H1 (cell line): ENCODE measurements around the gene TDRKH. TPM values are rescaled to one million over a fixed set of nuclear protein-coding genes. Genes with fewer than 3 reads are reported as not detected.

Experiments
- CTCF ChIA-PET: fragments of 300-600 bp; sonication (Branson Sonifier 250); formaldehyde crosslinking; loops from one replicate; lab custom pipeline; 2021; ENCODE audit not compliant: partially characterized antibody; lab: Charles Lee
- POLR2A ChIA-PET: fragments of 300-600 bp; sonication (Branson Sonifier 250); formaldehyde crosslinking; loops from one replicate; lab custom pipeline; 2021; ENCODE audit warnings: inconsistent platforms; ENCODE audit not compliant: partially characterized antibody; lab: Charles Lee
- DNase-seq, 2 experiments: peaks; one replicate each; pipeline versions ENCODE4 v3.0.0 to v3.0.0-alpha.2; 2010 to 2022; ENCODE audit warnings: low spot score in 2 of 2, low read depth in 1 of 2, mixed read lengths in 1 of 2
- FAIRE-seq: peaks from 2 replicates; lab custom pipeline; 2011; peaks lifted over from hg19 to GRCh38; lab: Jason Lieb, UNC
- H2AFZ ChIP-seq: 2 replicates; pipeline ENCODE4 v1.8.1; 2012; ENCODE audit warnings: low read length, inconsistent platforms
- H2AK5ac ChIP-seq: 2 replicates; pipeline ENCODE4 v1.6.1; 2013; ENCODE audit warnings: low read depth, low read length
- H2BK120ac ChIP-seq: replicated peaks from 2 replicates; pipeline ENCODE3; 2013; ENCODE audit warnings: low read depth, low read length, inconsistent platforms
- H2BK12ac ChIP-seq: 2 replicates; pipeline ENCODE4 v1.6.1; 2013; ENCODE audit warnings: low read depth, low read length
- H2BK15ac ChIP-seq: 2 replicates; pipeline ENCODE4 v1.6.1; 2013; ENCODE audit warnings: low read length
- H2BK20ac ChIP-seq: 2 replicates; pipeline ENCODE4 v1.6.1; 2013; ENCODE audit warnings: low read length
- H2BK5ac ChIP-seq: 2 replicates; pipeline ENCODE4 v1.6.1; 2013; ENCODE audit warnings: low read depth, low read length
- H3K14ac ChIP-seq: 2 replicates; pipeline ENCODE4 v1.6.1; 2013; ENCODE audit warnings: inconsistent platforms; ENCODE audit not compliant: insufficient read length
- H3K18ac ChIP-seq: 2 replicates; pipeline ENCODE4 v1.6.1; 2013; ENCODE audit warnings: low read length; ENCODE audit errors: extremely low read depth
- H3K23ac ChIP-seq: 2 replicates; pipeline ENCODE4 v1.6.1; 2013; ENCODE audit warnings: inconsistent platforms; ENCODE audit not compliant: insufficient read length
- H3K23me2 ChIP-seq: 2 replicates; pipeline ENCODE4 v1.6.1; 2013; ENCODE audit warnings: low read depth, low read length
- H3K27ac ChIP-seq: 2 replicates; pipeline ENCODE4 v1.6.1; 2011; ENCODE audit warnings: low read depth, low read length, inconsistent platforms
- H3K27me3 ChIP-seq, 4 experiments: replicated peaks in 1 of 4; 1 replicate in 1 of 4; 2 replicates in 3 of 4; pipeline versions ENCODE4 v1.6.1 to v1.8.1; 2011 to 2013; ENCODE audit warnings: low read length in 3 of 4, mild to moderate bottlenecking in 3 of 4, inconsistent platforms in 2 of 4, mixed read lengths in 2 of 4, moderate library complexity in 1 of 4; ENCODE audit not compliant: control insufficient read depth in 3 of 4, insufficient read depth in 3 of 4; ENCODE audit errors: extremely low read depth in 1 of 4
- H3K36me3 ChIP-seq, 4 experiments: 2 replicates each; pipeline versions ENCODE4 v1.6.1 to v1.8.1; 2011 to 2013; ENCODE audit warnings: mild to moderate bottlenecking in 4 of 4, low read length in 3 of 4, moderate library complexity in 2 of 4, control low read depth in 1 of 4, inconsistent platforms in 1 of 4; ENCODE audit not compliant: insufficient read depth in 4 of 4, control insufficient read depth in 2 of 4
- H3K4ac ChIP-seq: replicated peaks from 2 replicates; pipeline ENCODE3; 2013; ENCODE audit warnings: low read length, low read depth, mixed read lengths, inconsistent platforms; ENCODE audit not compliant: insufficient read length
- H3K4me1 ChIP-seq, 4 experiments: replicated peaks in 1 of 4; 1 replicate in 1 of 4; 2 replicates in 3 of 4; pipeline versions ENCODE4 v1.6.1 to v1.8.1; 2011 to 2013; ENCODE audit warnings: low read length in 3 of 4, inconsistent platforms in 2 of 4, mixed read lengths in 1 of 4; ENCODE audit not compliant: insufficient read depth in 4 of 4, control insufficient read depth in 3 of 4
- H3K4me2 ChIP-seq, 2 experiments: 2 replicates each; pipeline versions ENCODE4 v1.6.1 to v1.8.1; 2011 to 2013; ENCODE audit warnings: low read depth in 2 of 2, low read length in 2 of 2, control low read depth in 1 of 2, inconsistent platforms in 1 of 2, mild to moderate bottlenecking in 1 of 2; ENCODE audit not compliant: insufficient read depth in 1 of 2
- H3K4me3 ChIP-seq, 4 experiments: fragments of 200-600, 300-600 bp in 1 of 4; sonication (generic), shearing (Covaris generic), sonication (Bioruptor Twin) in 1 of 4; 2 replicates each; pipeline versions ENCODE4 v1.5.1 to v1.8.1; 2011 to 2016; ENCODE audit warnings: low read length in 4 of 4, low read depth in 3 of 4, control low read depth in 2 of 4, inconsistent platforms in 2 of 4, mild to moderate bottlenecking in 2 of 4, mixed read lengths in 1 of 4, moderate library complexity in 1 of 4; ENCODE audit not compliant: insufficient read depth in 2 of 4; ENCODE audit errors: extremely low read depth in 1 of 4
- H3K56ac ChIP-seq: replicated peaks from 2 replicates; pipeline ENCODE3; 2013; ENCODE audit warnings: low read depth, mild to moderate bottlenecking, mixed read lengths, low read length, inconsistent platforms; ENCODE audit not compliant: insufficient read length
- H3K79me1 ChIP-seq: 2 replicates; pipeline ENCODE4 v1.6.1; 2013; ENCODE audit warnings: low read depth, low read length, control low read depth
- H3K79me2 ChIP-seq, 2 experiments: 2 replicates each; pipeline versions ENCODE4 v1.6.1 to v1.8.1; 2012 to 2013; ENCODE audit warnings: low read length in 2 of 2, mild to moderate bottlenecking in 2 of 2, inconsistent platforms in 1 of 2; ENCODE audit not compliant: insufficient read depth in 2 of 2, control insufficient read depth in 1 of 2
- H3K9ac ChIP-seq, 4 experiments: replicated peaks in 1 of 4; 1 replicate in 1 of 4; 2 replicates in 3 of 4; pipeline versions ENCODE4 v1.6.1 to v1.8.1; 2011 to 2013; ENCODE audit warnings: low read depth in 3 of 4, low read length in 3 of 4, control low read depth in 2 of 4, mild to moderate bottlenecking in 2 of 4, moderate library complexity in 2 of 4, inconsistent platforms in 1 of 4; ENCODE audit errors: extremely low read depth in 1 of 4
- H3K9me3 ChIP-seq, 2 experiments: 2 replicates each; pipeline versions ENCODE4 v1.6.1 to v1.8.1; 2012 to 2013; ENCODE audit warnings: mild to moderate bottlenecking in 2 of 2, moderate library complexity in 2 of 2, control low read depth in 1 of 2, inconsistent platforms in 1 of 2, low read depth in 1 of 2, low read length in 1 of 2, mixed read lengths in 1 of 2; ENCODE audit not compliant: insufficient read depth in 2 of 2
- H4K20me1 ChIP-seq, 2 experiments: replicated peaks in 1 of 2; 2 replicates each; pipeline versions ENCODE3 to v1.8.1; 2011 to 2013; ENCODE audit warnings: inconsistent platforms in 2 of 2, low read length in 2 of 2, mild to moderate bottlenecking in 1 of 2; ENCODE audit not compliant: insufficient read depth in 2 of 2, control insufficient read depth in 1 of 2
- H4K5ac ChIP-seq: 2 replicates; pipeline ENCODE4 v1.6.1; 2013; ENCODE audit warnings: low read length, low read depth, mixed read lengths, inconsistent platforms; ENCODE audit not compliant: insufficient read length
- H4K8ac ChIP-seq: 2 replicates; pipeline ENCODE4 v1.8.0; 2013; ENCODE audit warnings: mild to moderate bottlenecking, moderate library complexity, low read length, inconsistent platforms; ENCODE audit not compliant: insufficient read depth; ENCODE audit errors: extremely low read depth
- H4K91ac ChIP-seq: replicated peaks from 2 replicates; pipeline ENCODE3; 2013; ENCODE audit warnings: low read length, mixed read lengths, inconsistent platforms; ENCODE audit not compliant: insufficient read length
- ASH2L ChIP-seq: fragments of 200-600, 300-600 bp; sonication (generic); IDR thresholded peaks from one replicate; pipeline ENCODE4 v1.7.1; 2017; ENCODE audit warnings: low read length
- BACH1 ChIP-seq: IDR thresholded peaks from 2 replicates; pipeline ENCODE4 v1.6.1; 2012; ENCODE audit warnings: low read length, improper control_type of control experiment
- BCL11A ChIP-seq, 2 experiments: IDR thresholded peaks; one replicate each; pipeline ENCODE4 v1.6.1; 2011; ENCODE audit warnings: low read depth in 2 of 2, low read length in 2 of 2, mild to moderate bottlenecking in 2 of 2
- GABPA ChIP-seq: IDR thresholded peaks from 2 replicates; pipeline ENCODE4 v1.6.1; 2011; ENCODE audit warnings: mild to moderate bottlenecking, low read length, moderate library complexity, borderline replicate concordance; ENCODE audit not compliant: insufficient read depth
- HDAC2 ChIP-seq, 2 experiments: fragments of 300-600 bp in 1 of 2; sonication (generic) in 1 of 2; IDR thresholded peaks; 2 replicates each; pipeline ENCODE4 v1.6.1; 2011 to 2012; ENCODE audit warnings: low read depth in 2 of 2, low read length in 2 of 2, mild to moderate bottlenecking in 2 of 2, moderate library complexity in 2 of 2, borderline replicate concordance in 1 of 2, inconsistent platforms in 1 of 2
- MAFK ChIP-seq: IDR thresholded peaks from 2 replicates; pipeline ENCODE4 v1.6.1; 2012; ENCODE audit warnings: low read depth, mild to moderate bottlenecking, improper control_type of control experiment, low read length
- RXRA ChIP-seq: IDR thresholded peaks from 2 replicates; pipeline ENCODE4 v1.6.1; 2011; ENCODE audit warnings: low read depth, mild to moderate bottlenecking, low read length, moderate library complexity; ENCODE audit not compliant: insufficient read depth
- SUZ12 ChIP-seq: fragments of 200-600 bp; sonication (generic); IDR thresholded peaks from 2 replicates; pipeline ENCODE4 v1.6.1; 2012; ENCODE audit warnings: mild to moderate bottlenecking, inconsistent platforms, low read length, moderate library complexity, mixed read lengths
- USF2 ChIP-seq: IDR thresholded peaks from 2 replicates; pipeline ENCODE4 v1.6.1; 2011; ENCODE audit warnings: low read length, improper control_type of control experiment
- WGBS, 2 experiments: shearing (Covaris generic) in 1 of 2; methylation state at CpG; one replicate each; pipeline versions ENCODE4 v1.1.6 to v1.1.7; 2013 to 2015; ENCODE audit warnings: low lambda C conversion rate in 2 of 2, mixed read lengths in 2 of 2, inconsistent platforms in 1 of 2, low coverage in 1 of 2, missing lambda C conversion rate in 1 of 2; ENCODE audit not compliant: insufficient replicate concordance in 2 of 2, insufficient coverage in 1 of 2, insufficient read length in 1 of 2; ENCODE audit errors: extremely low coverage in 1 of 2, missing lambda C conversion rate in 1 of 2; 5-methylcytosine and 5-hydroxymethylcytosine counted together
- polyA plus RNA-seq, 7 experiments: library from polyadenylated mRNA; depleted of rRNA in 3 of 7; stranded (reverse) in 5 of 7; unstranded in 2 of 7; fragments of >200 nt in 5 of 7; fragments of 200-250 nt in 2 of 7; gene quantifications; 1 replicate in 5 of 7; 2 replicates in 1 of 7; 4 replicates in 1 of 7; pipeline versions ENCODE4 v1.2.1 to v1.2.3, GENCODE V29; 2011 to 2013; ENCODE audit warnings: missing spikeins in 2 of 7, mixed read lengths in 2 of 7
- total RNA-seq: library from RNA; stranded (reverse); fragmentation: NEBNext Ultra II Directional; extraction: Animal tissue kit (Norgen Biotek cat#: 25700); gene quantifications from 2 replicates; pipeline ENCODE4 v1.2.1, GENCODE V29; 2021

The TDRKH gene
- total and polyA plus RNA-seq, 2 of the 8 experiments (the other 6 are each of a cell fraction or from before 2014, with no cell fraction given), result 9.9 to 26.1 TPM

- H2BK15ac ChIP-seq, result peak overlapping the region; percentile 88; the same call in 1 of the 2 replicates
- peaks cover 2% of the 10 kb centered on the region; the same call in 1 of the 2 replicates for H3K23me2 ChIP-seq
- H4K91ac ChIP-seq, result no peak overlapping the region
- no peaks in the 10 kb centered on the region for H3K27me3 ChIP-seq
- H2BK20ac ChIP-seq, result no peak overlapping the region
- no peak overlapping the region for H3K27ac ChIP-seq
- H3K4me3 ChIP-seq, result no peak overlapping the region
- no peak overlapping the region for H3K56ac ChIP-seq
- peak overlapping the region; percentile 62; the same call in 1 of the 2 replicates for H3K18ac ChIP-seq
- H3K79me2 ChIP-seq, result no peaks in the 10 kb centered on the region
- DNase-seq (no peak), FAIRE-seq (no peak)
- peaks cover 14 to 39% (median 27%) of the 10 kb centered on the region in 4 experiments for H3K4me1 ChIP-seq
- no peaks in the 10 kb centered on the region for H4K20me1 ChIP-seq
- 84% methylated on average over 9 of the region's 9 CpGs; no CpG with 5 or more reads in 1 of the 2 experiments for WGBS, 2 experiments
- no peak overlapping the region for H3K14ac ChIP-seq
- POLR2A ChIA-PET, result interaction anchor here (0.8 to 3.7 kb wide), 4 partner anchors 15 to 62 kb away, joined by 3 to 20 read pairs (median 4); partner anchors contain the start of genes C2CD4D and MRPL9
- peak overlapping the region; percentile 54; the same call in 1 of the 2 replicates for H2AK5ac ChIP-seq
- no peak overlapping the region for H3K23ac ChIP-seq
- H4K8ac ChIP-seq, result no peak overlapping the region
- no peaks in the 10 kb centered on the region for H3K36me3 ChIP-seq
- CTCF ChIA-PET, result interaction anchor here (0.5 to 1.5 kb wide), 4 partner anchors 8 to 63 kb away, joined by 3 to 5 read pairs (median 3); no protein-coding TSS in a partner anchor
- no peak overlapping the region for H4K5ac ChIP-seq
- no peak overlapping the region for H2AFZ ChIP-seq
- no peak overlapping the region for H3K4ac ChIP-seq
- H2BK5ac ChIP-seq, result peak overlapping the region; percentile 66; the same call in 1 of the 2 replicates
- H3K79me1 ChIP-seq, result no peaks in the 10 kb centered on the region
- H2BK12ac ChIP-seq, result peak overlapping the region; percentile 92; the same call in 1 of the 2 replicates
- H3K4me2 ChIP-seq, result peak overlapping the region; percentile 38 to 44; a peak in 2 of 4 replicates
- H2BK120ac ChIP-seq, result no peak overlapping the region
- H3K9me3 ChIP-seq, result no peaks in the 10 kb centered on the region
- H3K9ac ChIP-seq, result no peak overlapping the region
- TF ChIP-seq GABPA (no peak), HDAC2 (IDR thresholded peaks at IDR 0.05; ENCODE audit: borderline replicate concordance in 1 of 2, low read depth in 2 of 2, low read length in 2 of 2) (no peak), MAFK (no peak), RXRA (no peak), ASH2L (no peak), BACH1 (no peak), USF2 (no peak), SUZ12 (no peak), BCL11A (IDR thresholded peaks at IDR 0.05; ENCODE audit: low read depth in 2 of 2, low read length in 2 of 2) (no peak)
Observed at GRCh38 chr1:151825204-151825603, 34.9 kb upstream of the TDRKH start.
